HG03103 (cell line): ENCODE results near the gene TMED7.
A peak's percentile ranks its signal among the peaks of the same experiment; 100 is the strongest.

Experiments used
- ATAC-seq: cut with Tn5 transposase; IDR thresholded peaks from one replicate; pipeline ENCODE4 v1.9.1; 2021; ENCODE audit warnings: low read depth; ENCODE audit not compliant: unreplicated experiment

The TMED7 gene

GRCh38 chr5:115629903-115630302 lies 4.1 kb upstream of the TMED7 start:
- no peak for ATAC-seq

- no peak for ATAC-seq
These were observed 1.5 kb upstream of the TMED7 start for GRCh38 chr5:115627295-115627865.

- peak; percentile 30 for ATAC-seq
These were observed 598 bp upstream of the TMED7 start for GRCh38 chr5:115626445-115626823.

GRCh38 chr5:115624994-115625393 lies 842 bp downstream of the TMED7 start:
- no peak for ATAC-seq

GRCh38 chr5:115623658-115624057 lies 2.2 kb downstream of the TMED7 start:
- ATAC-seq: no peak

- ATAC-seq: no peak
These were observed 4.4 kb downstream of the TMED7 start for GRCh38 chr5:115621365-115621900.

- ATAC-seq: no peak
These were observed 8.9 kb downstream of the TMED7 start for GRCh38 chr5:115616892-115617291.

GRCh38 chr5:115616472-115616871 lies 9.4 kb downstream of the TMED7 start:
- no peak for ATAC-seq

- ATAC-seq: no peak
These were observed 14.0 kb downstream of the TMED7 start for GRCh38 chr5:115611873-115612272.

- ATAC-seq: no peak
These were observed 17.9 kb downstream of the TMED7 start for GRCh38 chr5:115607935-115608334.

- ATAC-seq: no peak
These were observed 20.4 kb downstream of the TMED7 start for GRCh38 chr5:115605436-115605835.

- no peak for ATAC-seq
These were observed 23.2 kb downstream of the TMED7 start for GRCh38 chr5:115602591-115603125.

- ATAC-seq: peak; percentile 63
These were observed 23.9 kb downstream of the TMED7 start, which contains the start of gene TICAM2 for GRCh38 chr5:115601701-115602590. Gene TICAM2, minus strand, starts transcription at chr5:115602479. Its CDS starts 21,223 bp downstream, at chr5:115581256.

GRCh38 chr5:115600766-115601165 lies 25.1 kb downstream of the TMED7 start:
- no peak for ATAC-seq

- no peak for ATAC-seq
These were observed 25.9 kb downstream of the TMED7 start for GRCh38 chr5:115599924-115600323.

- peak; percentile 60 for ATAC-seq
These were observed 26.3 kb downstream of the TMED7 start for GRCh38 chr5:115599502-115599901.

- no peak for ATAC-seq
These were observed 31.4 kb downstream of the TMED7 start for GRCh38 chr5:115594128-115595047.

- no peak for ATAC-seq
These were observed 36.8 kb downstream of the TMED7 start for GRCh38 chr5:115589043-115589442.

- no peak for ATAC-seq
These were observed 37.2 kb downstream of the TMED7 start for GRCh38 chr5:115588640-115589039.

GRCh38 chr5:115586525-115587146 lies 39.2 kb downstream of the TMED7 start:
- ATAC-seq: no peak
